Smooth muscle cell (in vitro differentiated cells): Measurements from ENCODE around the gene CDHR3. TPM values are rescaled to one million over a fixed set of nuclear protein-coding genes. Genes with fewer than 3 reads are reported as not detected.

Experiments
- DNase-seq: peaks from one replicate; lab custom pipeline; 2025; ENCODE audit not compliant: unreplicated experiment; lab: John Stamatoyannopoulos, UW
- H2AFZ ChIP-seq: fragments of 200-600 bp; sonication (generic); 2 replicates; pipeline ENCODE4 v1.6.0; 2016; ENCODE audit warnings: antibody characterized with exemption, low read depth, mild to moderate bottlenecking
- H3F3A ChIP-seq: fragments of 200-600 bp; sonication (generic); 2 replicates; pipeline ENCODE4 v1.6.0; 2017; ENCODE audit warnings: antibody characterized with exemption, low read depth
- H3K27ac ChIP-seq: fragments of 200-600 bp; sonication (generic); 2 replicates; pipeline ENCODE4 v1.5.1; 2016; ENCODE audit warnings: low read depth, mild to moderate bottlenecking
- H3K27me3 ChIP-seq: fragments of 200-600 bp; sonication (generic); 2 replicates; pipeline ENCODE4 v1.6.1; 2016; ENCODE audit warnings: low read depth, mild to moderate bottlenecking
- H3K36me3 ChIP-seq: fragments of 200-600 bp; sonication (generic); 2 replicates; pipeline ENCODE4 v1.5.1; 2016; ENCODE audit warnings: low read depth
- H3K4me1 ChIP-seq: fragments of 200-600 bp; sonication (generic); 2 replicates; pipeline ENCODE4 v1.5.1; 2016; ENCODE audit warnings: low read depth
- H3K4me2 ChIP-seq: fragments of 200-600 bp; sonication (generic); 2 replicates; pipeline ENCODE4 v1.6.0; 2016; ENCODE audit warnings: mild to moderate bottlenecking
- H3K4me3 ChIP-seq: fragments of 200-600 bp; sonication (generic); 2 replicates; pipeline ENCODE4 v1.5.1; 2016; ENCODE audit warnings: mild to moderate bottlenecking
- H3K79me2 ChIP-seq: fragments of 200-600 bp; sonication (generic); 2 replicates; pipeline ENCODE4 v1.6.0; 2016; ENCODE audit warnings: low read depth, mild to moderate bottlenecking
- H3K9ac ChIP-seq: fragments of 200-600 bp; sonication (generic); 2 replicates; pipeline ENCODE4 v1.6.0; 2016; ENCODE audit warnings: low read depth
- H3K9me3 ChIP-seq: fragments of 200-600 bp; sonication (generic); replicated peaks from 2 replicates; pipeline ENCODE4 v1.5.1; 2016; ENCODE audit warnings: low read depth
- H4K20me1 ChIP-seq: fragments of 200-600 bp; sonication (generic); 2 replicates; pipeline ENCODE4 v1.6.0; 2016; ENCODE audit warnings: low read depth
- CTCF ChIP-seq: fragments of 200-600 bp; sonication (generic); IDR thresholded peaks from 2 replicates; pipeline ENCODE4 v1.5.1; 2017; ENCODE audit warnings: borderline replicate concordance, mild to moderate bottlenecking, antibody characterized with exemption; ENCODE audit not compliant: insufficient read depth, poor library complexity, severe bottlenecking
- WGBS: methylation state at CpG from one replicate; pipeline ENCODE4 v1.1.7; 2016; ENCODE audit warnings: low lambda C conversion rate; 5-methylcytosine and 5-hydroxymethylcytosine counted together
- polyA plus RNA-seq: library from polyadenylated mRNA; unstranded; fragments of >200 nt; fragmentation: Nextera tagmentation; extraction: Ambion mirVana; gene quantifications from 2 replicates; pipeline ENCODE4 v1.2.1, GENCODE V29; 2016
- total RNA-seq: library from RNA; depleted of rRNA; stranded (reverse); fragments of >200 nt; gene quantifications from 2 replicates; pipeline ENCODE4 v1.2.3, GENCODE V29; 2014

CDHR3 gene
- total and polyA plus RNA-seq, 2 experiments from 2014 or later = 0.31 to 1.7 TPM

- no peaks in the 10 kb centered on the region for H3K79me2 ChIP-seq
- H3K4me2 ChIP-seq = no peak overlapping the region
- no peaks in the 10 kb centered on the region for H4K20me1 ChIP-seq
- no peak overlapping the region for H3K9ac ChIP-seq
- no peaks in the 10 kb centered on the region for H3K27me3 ChIP-seq
- peaks cover 7% of the 10 kb centered on the region for H3K4me1 ChIP-seq
- H3K9me3 ChIP-seq = no peaks in the 10 kb centered on the region
- no peaks in the 10 kb centered on the region for H3K36me3 ChIP-seq
- no peak overlapping the region for H3K27ac ChIP-seq
- WGBS = 86% methylated on average over 7 of the region's 7 CpGs
- no peaks in the 10 kb centered on the region for H3F3A ChIP-seq
- DNase-seq = no peak
- H3K4me3 ChIP-seq = no peak overlapping the region
- TF ChIP-seq CTCF = no peak
- H2AFZ ChIP-seq = no peak overlapping the region
Measured at GRCh38 chr7:105990141-105990540, 27.1 kb downstream of the CDHR3 start.

GRCh38 chr7:105990727-105991453 is 27.8 kb downstream of the CDHR3 start:
- H3K9ac ChIP-seq = no peak overlapping the region
- H3K79me2 ChIP-seq = no peaks in the 10 kb centered on the region
- H4K20me1 ChIP-seq = no peaks in the 10 kb centered on the region
- DNase-seq = no peak
- no peak overlapping the region for H3K27ac ChIP-seq
- H3F3A ChIP-seq = no peaks in the 10 kb centered on the region
- no peak overlapping the region for H3K4me3 ChIP-seq
- H2AFZ ChIP-seq = no peak overlapping the region
- no peaks in the 10 kb centered on the region for H3K9me3 ChIP-seq
- 51% methylated on average over 5 of the region's 5 CpGs for WGBS
- no peak for TF ChIP-seq CTCF
- H3K27me3 ChIP-seq = no peaks in the 10 kb centered on the region
- no peaks in the 10 kb centered on the region for H3K36me3 ChIP-seq
- H3K4me1 ChIP-seq = peaks cover 7% of the 10 kb centered on the region
- H3K4me2 ChIP-seq = no peak overlapping the region

- H3K4me1 ChIP-seq = peaks cover 7% of the 10 kb centered on the region
- H3K27ac ChIP-seq = no peak overlapping the region
- H3K4me2 ChIP-seq = no peak overlapping the region
- H3K27me3 ChIP-seq = no peaks in the 10 kb centered on the region
- H3K36me3 ChIP-seq = no peaks in the 10 kb centered on the region
- H4K20me1 ChIP-seq = no peaks in the 10 kb centered on the region
- no peak for DNase-seq
- H3F3A ChIP-seq = no peaks in the 10 kb centered on the region
- 91% methylated on average over 7 of the region's 7 CpGs for WGBS
- H3K4me3 ChIP-seq = no peak overlapping the region
- no peak overlapping the region for H2AFZ ChIP-seq
- H3K9ac ChIP-seq = no peak overlapping the region
- no peaks in the 10 kb centered on the region for H3K9me3 ChIP-seq
- no peak for TF ChIP-seq CTCF
- no peaks in the 10 kb centered on the region for H3K79me2 ChIP-seq
Measured at GRCh38 chr7:105992905-105993304, 29.8 kb downstream of the CDHR3 start.
